Posterior cingulate gyrus (tissue), 11 donors: ENCODE results near the gene MAD2L1.

ENCODE experiments used
- DNase-seq, 10 donors: peaks; one replicate each; pipeline versions ENCODE4 v3.0.0 to v3.0.0-alpha.2; 2020 to 2021; ENCODE audit warnings: mixed read lengths in 3 of 10
- intact Hi-C: fragments of 100-400 bp; cut with DNase I; formaldehyde crosslinking; loops from one replicate; pipeline ENCODE4 v1.15.1; 2023

The MAD2L1 gene

GRCh38 chr4:120007896-120008436 lies 58.7 kb downstream of the MAD2L1 start:
- intact Hi-C loops, result no loop called here
- no peak for DNase-seq

DNA sequence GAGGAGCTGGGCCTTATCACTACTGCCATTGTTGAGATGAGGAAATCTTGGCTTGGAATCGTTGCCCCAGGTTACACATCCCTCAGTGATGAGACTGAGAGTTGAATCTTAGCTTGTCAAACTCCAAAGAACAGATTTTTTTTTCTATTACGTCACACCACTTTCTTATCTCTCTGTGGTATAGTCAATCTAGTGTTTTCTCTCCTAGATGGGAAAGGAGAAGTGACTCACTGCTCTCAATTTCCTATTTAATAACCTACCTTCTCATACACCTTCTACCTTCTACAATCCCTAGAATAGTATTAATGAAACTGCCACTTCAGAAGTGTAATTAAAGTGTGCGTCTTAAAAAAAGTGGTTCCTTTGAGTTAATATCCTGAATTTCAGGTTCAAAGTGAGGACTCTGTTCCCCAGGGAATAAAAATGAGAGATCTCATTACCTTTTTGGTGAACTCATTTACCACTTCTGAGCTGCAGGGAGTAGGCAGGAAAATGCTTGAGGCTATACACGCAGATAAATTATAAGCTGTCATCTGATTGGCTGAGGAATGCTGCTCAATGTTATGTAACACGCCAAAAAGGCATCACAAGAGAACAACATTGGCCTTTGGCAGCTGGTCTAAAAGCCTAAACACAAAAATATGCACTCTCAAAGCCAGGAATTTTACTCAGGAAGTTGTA lies 59.3 kb downstream of the MAD2L1 start:
- no peak for DNase-seq
- intact Hi-C loops, result no loop called here
